Measurements from ENCODE around the gene HELZ. TPM values are rescaled to one million over a fixed set of nuclear protein-coding genes. Genes with fewer than 3 reads are reported as not detected.

The HELZ gene
- polyA plus RNA-seq, 2 of the 4 experiments (the other 2 are of a cell fraction) = 5.6 to 18.3 TPM

DNA sequence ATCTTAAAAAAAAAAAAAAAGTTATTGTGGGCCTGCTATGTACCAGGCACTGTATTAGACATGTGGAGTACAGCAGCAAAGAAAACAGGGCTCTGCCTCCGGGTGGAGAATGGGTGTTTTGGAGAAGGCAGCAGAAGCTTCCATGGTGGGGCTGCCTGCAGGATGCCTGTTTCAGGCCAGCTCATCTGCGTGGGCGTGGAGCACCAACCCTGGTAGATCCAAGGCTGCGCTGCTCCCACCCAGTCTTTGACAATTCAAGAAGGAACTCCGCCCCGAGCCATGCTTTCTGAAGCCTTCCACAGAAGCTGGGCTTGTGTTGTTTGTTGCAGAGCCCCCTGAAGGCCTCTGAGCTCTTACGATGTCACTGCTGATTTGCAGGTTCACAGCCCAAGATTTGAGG lies 223.8 kb downstream of the HELZ start (continued):
- TF ChIP-seq HMGXB4 (CRISPR knock-in tag; IDR thresholded peaks at IDR 0.05; ENCODE audit: borderline replicate concordance) = no peak
- TF ChIP-seq CBX8 (IDR thresholded peaks at IDR 0.05) = no peak

Small RNA genes lying within 50 kb of the gene (small RNA-seq; reads per million reads assigned to genes)
- gene AC007448.1 (0 reads per million in 6 experiments), gene RF00393 (0 reads per million in 6 experiments), gene RNA5SP447 (0 reads per million in 6 experiments)

Other genes starting within 250 kb of the HELZ start
- gene CACNG1, start 200.6 kb downstream of the HELZ start, polyA plus RNA-seq (2011; rRNA removed) = not detected in 2 replicates
- gene CACNG1, start 200.6 kb downstream of the HELZ start, polyA plus RNA-seq (2017; fragmentation: RNase III; extraction: RNeasy Plus Mini Kit Qiagen cat#74134 plus additional on column Dnase treatment) = 0.09 to 0.17 TPM (median 0.15 TPM) in 3 replicates
- gene PSMD12, start 121.4 kb upstream of the HELZ start, polyA plus RNA-seq (2011; rRNA removed) = 63.4 and 106 TPM in 2 replicates
- gene PSMD12, start 121.4 kb upstream of the HELZ start, polyA plus RNA-seq (2017; fragmentation: RNase III; extraction: RNeasy Plus Mini Kit Qiagen cat#74134 plus additional on column Dnase treatment) = 104 to 126 TPM (median 106 TPM) in 3 replicates
- gene PITPNC1, start 132.1 kb upstream of the HELZ start, polyA plus RNA-seq (2011; rRNA removed) = 10.8 and 11.2 TPM in 2 replicates
- gene PITPNC1, start 132.1 kb upstream of the HELZ start, polyA plus RNA-seq (2017; fragmentation: RNase III; extraction: RNeasy Plus Mini Kit Qiagen cat#74134 plus additional on column Dnase treatment) = 3.1 to 3.9 TPM (median 3.7 TPM) in 3 replicates